K562 (cell line): ENCODE measurements around the gene CELA3B. TPM values are rescaled to one million over a fixed set of nuclear protein-coding genes. Genes with fewer than 3 reads are reported as not detected.
A peak's percentile ranks its signal among the peaks of the same experiment; 100 is the strongest.

Experiments
- BDP1 ChIP-seq: IDR thresholded peaks from 3 replicates; pipeline ENCODE4 v1.6.1; 2011; ENCODE audit not compliant: insufficient read length, insufficient read depth
- BRD9 ChIP-seq: fragments of 450-650 bp; IDR thresholded peaks from 2 replicates; pipeline ENCODE4 v1.6.1; 2018; ENCODE audit warnings: low read depth; ENCODE audit not compliant: partially characterized antibody
- BRF1 ChIP-seq: IDR thresholded peaks from 3 replicates; pipeline ENCODE4 v1.6.1; 2011; ENCODE audit warnings: borderline replicate concordance, mild to moderate bottlenecking; ENCODE audit not compliant: insufficient read length; ENCODE audit errors: extremely low read depth
- DACH1 ChIP-seq: fragments of 450-650 bp; IDR thresholded peaks from 2 replicates; pipeline ENCODE4 v1.6.1; 2018; ENCODE audit not compliant: partially characterized antibody
- ERF ChIP-seq: fragments of 450-650 bp; formaldehyde crosslinking; IDR thresholded peaks from 2 replicates; pipeline ENCODE4 v1.4.0; 2020; ENCODE audit warnings: mild to moderate bottlenecking, mixed read lengths
- ESRRB ChIP-seq: fragments of 250-450 bp; sonication (Bioruptor Pico); IDR thresholded peaks from 2 replicates; pipeline ENCODE4 v1.5.0; 2020; ENCODE audit warnings: mild to moderate bottlenecking, moderate library complexity, borderline replicate concordance
- HNRNPUL1 ChIP-seq: fragments of 200-400 bp; formaldehyde crosslinking; IDR thresholded peaks from 2 replicates; pipeline ENCODE4 v1.6.1; 2017; ENCODE audit warnings: low read length
- IFI16 ChIP-seq: fragments of 250-450 bp; sonication (Bioruptor Pico); IDR thresholded peaks from 2 replicates; pipeline ENCODE4 v2.1.2; 2022; ENCODE audit warnings: mild to moderate bottlenecking, inconsistent platforms
- ILK ChIP-seq: fragments of 450-650 bp; IDR thresholded peaks from 2 replicates; pipeline ENCODE4 v1.6.1; 2016; ENCODE audit warnings: missing genetic modification characterization, low read depth, mild to moderate bottlenecking, missing compliant biosample characterization, moderate library complexity, borderline replicate concordance
- IRF2 ChIP-seq: sonication (generic); formaldehyde crosslinking; IDR thresholded peaks from 2 replicates; pipeline ENCODE4 v1.8.1; 2022; ENCODE audit warnings: mild to moderate bottlenecking, missing genetic modification reagents
- IRF9 ChIP-seq: fragments of 450-650 bp; IDR thresholded peaks from 2 replicates; pipeline ENCODE4 v1.6.1; 2016; ENCODE audit warnings: missing biosample characterization, missing genetic modification characterization
- LCOR ChIP-seq: sonication (generic); formaldehyde crosslinking; IDR thresholded peaks from 2 replicates; pipeline ENCODE4 v1.8.0; 2022; ENCODE audit warnings: mild to moderate bottlenecking, missing genetic modification reagents
- MAZ ChIP-seq, 2 experiments: fragments of 450-650 bp in 1 of 2; sonication (generic) in 1 of 2; formaldehyde crosslinking; IDR thresholded peaks in 1 of 2; conservative IDR thresholded peaks in 1 of 2; 2 replicates each; pipeline versions ENCODE4 v1.4.0 to v1.5.0; 2020; ENCODE audit warnings: mild to moderate bottlenecking in 1 of 2, missing genetic modification reagents in 1 of 2
- PHB ChIP-seq: fragments of 250-450 bp; sonication (Bioruptor Pico); IDR thresholded peaks from 2 replicates; pipeline ENCODE4 v1.5.0; 2021
- PML ChIP-seq: IDR thresholded peaks from 2 replicates; pipeline ENCODE4 v1.6.1; 2012; ENCODE audit warnings: low read length, inconsistent platforms
- RFX1 ChIP-seq: fragments of 450-650 bp; IDR thresholded peaks from 2 replicates; pipeline ENCODE4 v1.6.1; 2016; ENCODE audit warnings: mild to moderate bottlenecking, moderate library complexity
- SMAD1 ChIP-seq: fragments of 150-350 bp; IDR thresholded peaks from 2 replicates; pipeline ENCODE4 v1.6.1; 2014; ENCODE audit warnings: low read length, low read depth; ENCODE audit not compliant: partially characterized antibody
- THRB ChIP-seq: fragments of 450-650 bp; formaldehyde crosslinking; conservative IDR thresholded peaks from 2 replicates; pipeline ENCODE4 v1.4.0; 2022; ENCODE audit warnings: mild to moderate bottlenecking, missing genetic modification characterization
- XRCC3 ChIP-seq: fragments of 450-650 bp; IDR thresholded peaks from 2 replicates; pipeline ENCODE4 v1.6.1; 2017; ENCODE audit warnings: mild to moderate bottlenecking, moderate library complexity
- XRCC5 ChIP-seq: fragments of 200-400 bp; formaldehyde crosslinking; IDR thresholded peaks from 2 replicates; pipeline ENCODE4 v1.6.1; 2017; ENCODE audit warnings: low read depth, mild to moderate bottlenecking, low read length
- ZC3H4 ChIP-seq: sonication (generic); formaldehyde crosslinking; IDR thresholded peaks from 2 replicates; pipeline ENCODE4 v1.9.0; 2021; ENCODE audit warnings: missing genetic modification reagents, borderline replicate concordance
- ZNF253 ChIP-seq: fragments of 250-450 bp; sonication (Bioruptor Pico); conservative IDR thresholded peaks from 2 replicates; pipeline ENCODE4 v1.6.1; 2021; ENCODE audit warnings: mild to moderate bottlenecking
- ZNF518B ChIP-seq: fragments of 250-450 bp; sonication (Bioruptor Pico); IDR thresholded peaks from 2 replicates; pipeline ENCODE4 v1.5.0; 2021; ENCODE audit warnings: mild to moderate bottlenecking, moderate library complexity
- polyA plus RNA-seq, 8 experiments: library from polyadenylated mRNA; depleted of rRNA in 4 of 8; stranded (reverse) in 5 of 8; unstranded in 3 of 8; fragments of >200 nt; fragmentation: Nextera tagmentation in 2 of 8; fragmentation: Illumina TruSeq in 1 of 8; extraction: Ambion mirVana in 2 of 8; extraction: Trizol in 1 of 8; gene quantifications; 2 replicates each; pipeline versions ENCODE4 v1.2.1 to v1.2.3, GENCODE V29; 2011 to 2014; ENCODE audit warnings: inconsistent platforms in 1 of 8, missing spikeins in 1 of 8
- total RNA-seq, 7 experiments: library from RNA; depleted of rRNA in 6 of 7; stranded (reverse); fragments of >200 nt in 6 of 7; fragmentation: Illumina TruSeq in 2 of 7; extraction: Trizol in 2 of 7; gene quantifications; 2 replicates each; pipeline versions ENCODE4 v1.2.1 to v1.2.3, GENCODE V29; 2011 to 2021; ENCODE audit warnings: low replicate concordance in 1 of 7

CELA3B gene
- total and polyA plus RNA-seq, 9 of the 15 experiments (the other 6 are each of a cell fraction or from before 2014, with no cell fraction given): 3.1 TPM; not detected in 8

- TF ChIP-seq XRCC5 (peak; percentile 76; the same call in 1 of the 2 replicates), ZNF518B (CRISPR knock-in tag) (no peak), IFI16 (CRISPR knock-in tag) (no peak), DACH1 (peak; percentile 27), SMAD1 (peak; percentile 26), RFX1 (no peak), ERF (CRISPR knock-in tag) (0 out of 2 replicates have a peak, but pooled peaks have one; percentile 37), BRD9 (peak; percentile 89), MAZ (CRISPR knock-in tag; conservative IDR thresholded peaks at IDR 0.05 in 1 of 2, IDR thresholded peaks at IDR 0.05 in 1 of 2) (peak; percentile 81 to 89), ZC3H4 (CRISPR knock-in tag) (peak; percentile 94; the same call in 1 of the 2 replicates), PML (peak; percentile 86), XRCC3 (no peak), IRF9 (no peak), IRF2 (CRISPR knock-in tag) (no peak), BDP1 (no peak), BRF1 (no peak), LCOR (CRISPR knock-in tag) (peak; percentile 35; the same call in 1 of the 2 replicates), ZNF253 (CRISPR knock-in tag) (no peak), ESRRB (CRISPR knock-in tag) (0 out of 2 replicates have a peak, but pooled peaks have one; percentile 52), THRB (CRISPR knock-in tag) (peak; percentile 57; the same call in 1 of the 2 replicates), PHB (no peak; the same call in 1 of the 2 replicates), ILK (no peak), HNRNPUL1 (no peak)
These were observed 48.7 kb downstream of the CELA3B start (continued) for GRCh38 chr1:22025368-22026155.
